HepG2 (cell line): ENCODE results near the gene GPC6. TPM values are rescaled to one million over a fixed set of nuclear protein-coding genes. Genes with fewer than 3 reads are reported as not detected.

Source experiments
- ATAC-seq: fragments of 200-7000 bp; cut with Tn5 transposase; 3 replicates; pipeline ENCODE4 v1.9.1; 2020; ENCODE audit warnings: mild to moderate bottlenecking, moderate library complexity
- BruUV-seq: library from RNA; stranded (reverse); fragments of 400-500 nt; replicated peaks from 2 replicates; lab custom pipeline; 2021; lab: Mats Ljungman, UMichigan
- CTCF ChIA-PET: fragments of 300-600 bp; formaldehyde crosslinking; extraction: SDS; loops from one replicate; lab custom pipeline; 2021; ENCODE audit warnings: low total read pairs, inconsistent platforms, low intra/inter-chr PET ratio; lab: Yijun Ruan, JAX
- POLR2A ChIA-PET: fragments of 350-600 bp; sonication (Branson Sonifier 250); formaldehyde crosslinking; loops from one replicate; lab custom pipeline; 2020; ENCODE audit warnings: antibody characterized with exemption, inconsistent platforms; lab: Yijun Ruan, JAX
- DNase-seq: peaks from one replicate; pipeline ENCODE4 v3.0.0-alpha.2; 2015; ENCODE audit warnings: low spot score
- FAIRE-seq: peaks from 3 replicates; lab custom pipeline; 2011; peaks lifted over from hg19 to GRCh38; lab: Jason Lieb, UNC
- H2AFZ ChIP-seq: one replicate; pipeline ENCODE4 v1.6.1; 2011; ENCODE audit warnings: low read length, inconsistent platforms
- H3K27ac ChIP-seq: fragments of 300-600 bp; 3 replicates; pipeline ENCODE4 v1.8.0; 2011; ENCODE audit warnings: mixed run types, mild to moderate bottlenecking, mixed read lengths, low read length, inconsistent platforms; ENCODE audit not compliant: insufficient read depth; ENCODE audit errors: extremely low read length
- H3K27me3 ChIP-seq, 2 experiments: fragments of 200-600 bp in 1 of 2; 2 replicates in 1 of 2; 3 replicates in 1 of 2; pipeline versions ENCODE4 v1.6.0 to v1.8.0; 2011; ENCODE audit warnings: low read length in 2 of 2, mild to moderate bottlenecking in 2 of 2, moderate library complexity in 2 of 2, inconsistent platforms in 1 of 2; ENCODE audit not compliant: insufficient read depth in 2 of 2, control insufficient read depth in 1 of 2
- H3K36me3 ChIP-seq, 2 experiments: fragments of 200-600 bp in 1 of 2; replicated peaks in 1 of 2; 2 replicates in 1 of 2; 3 replicates in 1 of 2; pipeline versions ENCODE4 v1.5.1 to v1.8.0; 2011; ENCODE audit warnings: low read length in 2 of 2, inconsistent platforms in 1 of 2; ENCODE audit not compliant: insufficient read depth in 2 of 2, control insufficient read depth in 1 of 2
- H3K4me1 ChIP-seq: 2 replicates; pipeline ENCODE4 v1.5.1; 2012; ENCODE audit warnings: low read length, inconsistent platforms; ENCODE audit not compliant: insufficient read depth
- H3K4me2 ChIP-seq: 2 replicates; pipeline ENCODE4 v1.6.0; 2011; ENCODE audit warnings: low read depth, low read length, inconsistent platforms
- H3K4me3 ChIP-seq, 3 experiments: fragments of 200-600 bp in 1 of 3; sonication (generic), shearing (Covaris generic) in 1 of 3; replicated peaks in 1 of 3; 2 replicates each; pipeline ENCODE4 v1.5.1; 2011 to 2016; ENCODE audit warnings: low read length in 3 of 3, inconsistent platforms in 2 of 3, low read depth in 2 of 3, mild to moderate bottlenecking in 2 of 3, control low read depth in 1 of 3, mixed read lengths in 1 of 3; ENCODE audit not compliant: insufficient read depth in 1 of 3
- H3K79me2 ChIP-seq: one replicate; pipeline ENCODE4 v1.6.1; 2011; ENCODE audit warnings: low read length, inconsistent platforms; ENCODE audit not compliant: insufficient read depth
- H3K9ac ChIP-seq: 2 replicates; pipeline ENCODE4 v1.6.0; 2011; ENCODE audit warnings: mild to moderate bottlenecking, low read depth, low read length, inconsistent platforms; ENCODE audit not compliant: insufficient read depth
- H3K9me3 ChIP-seq: 2 replicates; pipeline ENCODE4 v1.5.1; 2012; ENCODE audit warnings: mild to moderate bottlenecking, low read length
- H4K20me1 ChIP-seq: 2 replicates; pipeline ENCODE4 v1.6.0; 2011; ENCODE audit warnings: inconsistent platforms, mild to moderate bottlenecking, low read length, moderate library complexity; ENCODE audit not compliant: insufficient read depth
- JUND ChIP-seq: sonication (generic); formaldehyde crosslinking; IDR thresholded peaks from 2 replicates; pipeline ENCODE4 v1.8.0; 2022; ENCODE audit warnings: mild to moderate bottlenecking, missing genetic modification reagents
- KDM1A ChIP-seq: IDR thresholded peaks from 2 replicates; pipeline ENCODE4 v1.6.1; 2016; ENCODE audit warnings: missing compliant biosample characterization
- MBD4 ChIP-seq: IDR thresholded peaks from 2 replicates; pipeline ENCODE4 v1.6.1; 2012; ENCODE audit warnings: low read length, inconsistent platforms, borderline replicate concordance
- RBM39 ChIP-seq: fragments of 200-400 bp; formaldehyde crosslinking; IDR thresholded peaks from one replicate; pipeline ENCODE4 v1.6.1; 2018; ENCODE audit warnings: antibody characterized with exemption, mild to moderate bottlenecking, low read depth, low read length; ENCODE audit not compliant: poor library complexity, severe bottlenecking
- SATB2 ChIP-seq: sonication (generic); formaldehyde crosslinking; IDR thresholded peaks from 2 replicates; pipeline ENCODE4 v1.5.0; 2020; ENCODE audit warnings: missing genetic modification reagents
- TCF12 ChIP-seq, 2 experiments: fragments of 450-650 bp in 1 of 2; sonication (generic) in 1 of 2; formaldehyde crosslinking in 1 of 2; IDR thresholded peaks; 2 replicates each; pipeline versions ENCODE4 v1.6.1 to v1.8.0; 2017 to 2022; ENCODE audit warnings: antibody characterized with exemption in 1 of 2, mild to moderate bottlenecking in 1 of 2, missing genetic modification reagents in 1 of 2, moderate library complexity in 1 of 2
- ZKSCAN8 ChIP-seq: IDR thresholded peaks from 2 replicates; pipeline ENCODE4 v1.6.1; 2016; ENCODE audit warnings: borderline replicate concordance, missing genetic modification reagents, missing compliant biosample characterization
- ZNF354B ChIP-seq: sonication (generic); formaldehyde crosslinking; IDR thresholded peaks from 2 replicates; pipeline ENCODE4 v1.8.0; 2022; ENCODE audit warnings: mild to moderate bottlenecking, missing genetic modification reagents
- ZNF382 ChIP-seq: sonication (generic); formaldehyde crosslinking; IDR thresholded peaks from 2 replicates; pipeline ENCODE4 v1.5.0; 2020; ENCODE audit warnings: missing genetic modification reagents, mild to moderate bottlenecking, borderline replicate concordance
- ZNF639 ChIP-seq: conservative IDR thresholded peaks from 2 replicates; pipeline ENCODE4 v1.6.1; 2018; ENCODE audit warnings: missing genetic modification reagents
- ZSCAN25 ChIP-seq: sonication (generic); formaldehyde crosslinking; IDR thresholded peaks from 2 replicates; pipeline ENCODE4 v1.8.0; 2022; ENCODE audit warnings: mild to moderate bottlenecking, missing genetic modification reagents
- WGBS: methylation state at CpG from one replicate; pipeline ENCODE4 v1.1.6; 2017; ENCODE audit warnings: low lambda C conversion rate; 5-methylcytosine and 5-hydroxymethylcytosine counted together
- in situ Hi-C: cut with HindIII; loops from 2 replicates; pipeline ENCODE4 v1.10.0; 2017; ENCODE audit warnings: low pct_unique_long_range_greater_than_20kb; ENCODE audit not compliant: extremely low pct_ligation_motif_present
- intact Hi-C: fragments of 100-400 bp; cut with micrococcal nuclease; formaldehyde crosslinking; loops from one replicate; pipeline ENCODE4 v1.10.0; 2022; ENCODE audit not compliant: unreplicated experiment
- polyA plus RNA-seq, 8 experiments: library from polyadenylated mRNA; depleted of rRNA in 3 of 8; stranded (reverse) in 7 of 8; unstranded in 1 of 8; fragments of >200 nt; fragmentation: Illumina TruSeq in 4 of 8; extraction: Trizol in 4 of 8; gene quantifications; 2 replicates each; pipeline versions ENCODE4 v1.2.1 to v1.2.3, GENCODE V29; 2011 to 2016; ENCODE audit warnings: low read depth in 4 of 8, missing spikeins in 1 of 8, mixed read lengths in 1 of 8; ENCODE audit not compliant: insufficient read depth in 1 of 8
- total RNA-seq, 5 experiments: library from RNA; depleted of rRNA; stranded (reverse); fragments of >200 nt; fragmentation: Illumina TruSeq; extraction: Trizol; gene quantifications; 2 replicates each; pipeline ENCODE4 v1.2.3, GENCODE V29; 2016; ENCODE audit warnings: low read depth in 1 of 5
- TF ChIP-seq, protein P1 (sequence below): IDR thresholded peaks from 2 replicates; pipeline ENCODE4 v1.6.1; 2016; ENCODE audit warnings: control low read depth
- TF ChIP-seq, protein P2 (sequence below): sonication (generic); formaldehyde crosslinking; conservative IDR thresholded peaks from 2 replicates; pipeline ENCODE4 v1.4.0; 2020; ENCODE audit warnings: missing genetic modification reagents

Gene GPC6
- total and polyA plus RNA-seq, 2 of the 13 experiments (the other 11 are each of a cell fraction or from before 2014, with no cell fraction given), result 24.5 to 33.9 TPM

DNA sequence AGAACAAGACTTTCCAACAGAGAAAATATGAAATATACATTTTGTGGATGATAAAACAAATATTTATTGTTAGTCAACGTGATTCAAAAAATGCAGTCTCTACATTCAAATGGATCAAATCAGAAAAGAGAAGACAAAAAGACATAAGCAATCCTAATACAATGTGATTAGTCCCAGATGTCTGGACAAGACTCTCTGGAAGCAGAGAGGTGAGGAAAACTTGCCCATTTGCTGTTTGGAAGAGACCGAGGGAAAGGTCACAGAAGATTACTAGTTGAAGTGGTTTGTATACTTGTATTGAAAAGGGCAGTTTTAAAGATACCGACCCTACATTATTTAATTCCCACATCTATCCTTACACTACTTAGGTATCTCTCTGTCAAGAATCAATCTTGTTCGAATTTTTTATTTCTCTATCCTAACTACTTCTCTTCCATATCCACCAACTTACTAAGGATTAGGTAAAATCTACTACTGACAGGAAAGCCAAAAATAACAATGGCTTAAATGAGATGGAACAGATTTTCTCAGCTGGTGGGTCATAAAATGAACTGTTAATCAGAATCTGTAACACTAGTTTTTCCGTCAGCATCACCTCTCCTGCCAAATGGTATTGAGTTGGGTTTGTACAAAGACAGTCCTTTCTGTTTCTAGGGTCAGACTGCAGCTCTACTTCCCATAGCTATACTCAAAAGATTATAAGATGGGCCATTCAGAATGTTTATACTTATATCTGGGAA is 755.7 kb downstream of the GPC6 start:
- intact Hi-C loops (no loop called here), in situ Hi-C loops (no loop called here)
- FAIRE-seq (no peak), ATAC-seq (no peak), DNase-seq (no peak)
- Histone ChIP-seq H3K9me3 (no peaks in the 10 kb centered on the region), H3K4me3 (no peak overlapping the region), H3K27ac (no peak overlapping the region), H3K27me3 (no peaks in the 10 kb centered on the region), H3K4me1 (no peaks in the 10 kb centered on the region), H4K20me1 (no peaks in the 10 kb centered on the region), H3K36me3 (no peaks in the 10 kb centered on the region), H3K9ac (no peak overlapping the region), H3K79me2 (no peaks in the 10 kb centered on the region), H3K4me2 (no peak overlapping the region), H2AFZ (no peak overlapping the region)
- no TSS peak for BruUV-seq
- CTCF ChIA-PET, result no interaction called here
- POLR2A ChIA-PET, result no interaction called here
- WGBS, result 96% methylated on average over 5 of the region's 5 CpGs
- TF ChIP-seq MBD4 (no peak), RBM39 (no peak), ZKSCAN8 (CRISPR knock-in tag) (no peak), TCF12 (IDR thresholded peaks at IDR 0.05) (no peak), TCF12 (CRISPR knock-in tag; IDR thresholded peaks at IDR 0.05) (no peak), SATB2 (CRISPR knock-in tag) (no peak), KDM1A (CRISPR knock-in tag) (no peak), JUND (CRISPR knock-in tag) (no peak), ZNF354B (no peak), ZSCAN25 (CRISPR knock-in tag) (no peak), ZNF382 (CRISPR knock-in tag) (no peak), ZNF639 (no peak)
- TF ChIP-seq, protein P1, sequence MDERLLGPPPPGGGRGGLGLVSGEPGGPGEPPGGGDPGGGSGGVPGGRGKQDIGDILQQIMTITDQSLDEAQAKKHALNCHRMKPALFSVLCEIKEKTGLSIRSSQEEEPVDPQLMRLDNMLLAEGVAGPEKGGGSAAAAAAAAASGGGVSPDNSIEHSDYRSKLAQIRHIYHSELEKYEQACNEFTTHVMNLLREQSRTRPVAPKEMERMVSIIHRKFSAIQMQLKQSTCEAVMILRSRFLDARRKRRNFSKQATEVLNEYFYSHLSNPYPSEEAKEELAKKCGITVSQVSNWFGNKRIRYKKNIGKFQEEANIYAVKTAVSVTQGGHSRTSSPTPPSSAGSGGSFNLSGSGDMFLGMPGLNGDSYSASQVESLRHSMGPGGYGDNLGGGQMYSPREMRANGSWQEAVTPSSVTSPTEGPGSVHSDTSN (CRISPR knock-in tag), result no peak
- TF ChIP-seq, protein P2, sequence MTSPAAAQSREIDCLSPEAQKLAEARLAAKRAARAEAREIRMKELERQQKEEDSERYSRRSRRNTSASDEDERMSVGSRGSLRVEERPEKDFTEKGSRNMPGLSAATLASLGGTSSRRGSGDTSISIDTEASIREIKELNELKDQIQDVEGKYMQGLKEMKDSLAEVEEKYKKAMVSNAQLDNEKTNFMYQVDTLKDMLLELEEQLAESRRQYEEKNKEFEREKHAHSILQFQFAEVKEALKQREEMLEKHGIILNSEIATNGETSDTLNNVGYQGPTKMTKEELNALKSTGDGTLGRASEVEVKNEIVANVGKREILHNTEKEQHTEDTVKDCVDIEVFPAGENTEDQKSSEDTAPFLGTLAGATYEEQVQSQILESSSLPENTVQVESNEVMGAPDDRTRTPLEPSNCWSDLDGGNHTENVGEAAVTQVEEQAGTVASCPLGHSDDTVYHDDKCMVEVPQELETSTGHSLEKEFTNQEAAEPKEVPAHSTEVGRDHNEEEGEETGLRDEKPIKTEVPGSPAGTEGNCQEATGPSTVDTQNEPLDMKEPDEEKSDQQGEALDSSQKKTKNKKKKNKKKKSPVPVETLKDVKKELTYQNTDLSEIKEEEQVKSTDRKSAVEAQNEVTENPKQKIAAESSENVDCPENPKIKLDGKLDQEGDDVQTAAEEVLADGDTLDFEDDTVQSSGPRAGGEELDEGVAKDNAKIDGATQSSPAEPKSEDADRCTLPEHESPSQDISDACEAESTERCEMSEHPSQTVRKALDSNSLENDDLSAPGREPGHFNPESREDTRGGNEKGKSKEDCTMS, result no peak
